Testis (tissue), 3 donors: ENCODE data around the gene MFSD2B. TPM values are rescaled to one million over a fixed set of nuclear protein-coding genes. Genes with fewer than 3 reads are reported as not detected.

Source experiments
- DNase-seq: peaks from one replicate; pipeline ENCODE4 v3.0.0-alpha.2; 2019
- H3K27ac ChIP-seq, 2 donors: fragments of 200-600 bp; sonication (generic); one replicate each; pipeline ENCODE4 v1.5.1; 2019
- H3K27me3 ChIP-seq: fragments of 200-600 bp; sonication (generic); one replicate; pipeline ENCODE4 v1.5.1; 2019
- H3K36me3 ChIP-seq: fragments of 200-600 bp; sonication (generic); one replicate; pipeline ENCODE4 v1.5.1; 2017; ENCODE audit warnings: low read depth; ENCODE audit errors: missing control alignments
- H3K4me1 ChIP-seq: fragments of 200-600 bp; sonication (generic); one replicate; pipeline ENCODE4 v1.5.1; 2019
- H3K4me3 ChIP-seq, 2 donors: fragments of 200-600 bp; sonication (generic); one replicate each; pipeline ENCODE4 v1.5.1; 2017 to 2019
- H3K9me3 ChIP-seq: fragments of 200-600 bp; sonication (generic); one replicate; pipeline ENCODE4 v1.5.1; 2017
- CTCF ChIP-seq, 3 experiments: fragments of 450-650 bp in 2 of 3; fragments of 200-600 bp in 1 of 3; sonication (generic) in 1 of 3; IDR thresholded peaks; one replicate each; pipeline ENCODE4 v1.5.1; 2016 to 2019; ENCODE audit warnings: antibody characterized with exemption in 3 of 3, mild to moderate bottlenecking in 2 of 3, moderate library complexity in 1 of 3
- POLR2A ChIP-seq: fragments of 450-650 bp; IDR thresholded peaks from one replicate; pipeline ENCODE4 v1.6.1; 2017; ENCODE audit warnings: antibody characterized with exemption, mild to moderate bottlenecking, moderate library complexity
- WGBS, 2 donors: methylation state at CpG; one replicate each; pipeline ENCODE4 v1.1.5; 2018; 5-methylcytosine and 5-hydroxymethylcytosine counted together
- intact Hi-C: fragments of 100-400 bp; cut with DNase I; formaldehyde crosslinking; loops from one replicate; pipeline ENCODE4 v1.15.1; 2023; ENCODE audit warnings: low total_unique reads
- polyA plus RNA-seq: library from polyadenylated mRNA; stranded (reverse); fragments of 350-450 nt; fragmentation: Illumina TruSeq; extraction: RNeasy Lipid Tissue Mini Kit (QIAGEN cat#74804); gene quantifications from one replicate; pipeline ENCODE4 v1.2.3, GENCODE V29; 2014; ENCODE audit warnings: low read depth, low replicate concordance; ENCODE audit not compliant: insufficient read depth
- total RNA-seq, 2 donors: library from RNA; depleted of rRNA; stranded (reverse); fragments of >200 nt; gene quantifications; one replicate each; pipeline ENCODE4 v1.2.3, GENCODE V29; 2016

MFSD2B gene
- total and polyA plus RNA-seq, 3 donors from 2014 or later, result 0.39 to 0.94 (median 0.50) TPM

DNA sequence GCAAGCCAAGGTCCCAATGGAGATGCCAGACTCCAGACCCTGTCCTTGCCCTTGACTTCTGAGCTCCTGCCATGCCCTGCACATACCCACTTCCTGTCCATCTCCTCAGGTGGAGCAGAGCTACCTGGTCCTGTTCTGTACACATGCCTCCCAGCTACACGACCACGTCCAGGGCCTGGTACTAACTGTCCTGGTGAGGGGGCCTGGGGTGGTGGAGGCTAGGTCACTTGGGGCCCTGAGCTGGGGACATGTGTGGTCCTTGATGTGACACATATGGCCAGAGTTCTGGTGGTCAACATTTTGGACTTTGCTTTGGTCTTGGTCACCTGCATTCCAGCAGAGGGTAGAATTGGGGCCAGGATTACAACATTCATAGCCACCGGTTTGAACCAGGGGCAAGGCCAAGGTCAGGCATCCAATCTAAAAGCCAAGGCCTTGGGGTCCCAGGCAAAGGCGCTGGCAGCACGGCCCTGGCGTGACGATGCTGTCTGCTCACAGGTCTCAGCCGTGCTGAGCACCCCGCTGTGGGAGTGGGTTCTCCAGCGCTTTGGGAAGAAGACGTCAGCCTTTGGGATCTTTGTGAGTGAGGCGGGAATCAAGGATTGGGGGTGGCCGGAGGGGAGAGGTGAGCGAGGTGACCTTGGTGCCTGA, 12.6 kb downstream of the MFSD2B start:
- H3K27ac ChIP-seq, result no peak overlapping the region
- intact Hi-C loops, result no loop called here
- no peak overlapping the region for H3K4me3 ChIP-seq
- no peaks in the 10 kb centered on the region for H3K9me3 ChIP-seq
- no peaks in the 10 kb centered on the region for H3K36me3 ChIP-seq
- DNase-seq, result no peak
- H3K4me1 ChIP-seq, result no peaks in the 10 kb centered on the region
- no peak for TF ChIP-seq CTCF (IDR thresholded peaks at IDR 0.05)
- TF ChIP-seq POLR2A, result no peak
- 78 to 91% methylated on average over 10 to 14 of the region's 14 CpGs for WGBS, 2 donors
- no peaks in the 10 kb centered on the region for H3K27me3 ChIP-seq

GRCh38 chr2:24022975-24023575, 13.2 kb downstream of the MFSD2B start:
- H3K4me1 ChIP-seq, result no peaks in the 10 kb centered on the region
- H3K9me3 ChIP-seq, result no peaks in the 10 kb centered on the region
- no peak overlapping the region for H3K4me3 ChIP-seq
- H3K27ac ChIP-seq, result no peak overlapping the region
- intact Hi-C loops, result no loop called here
- TF ChIP-seq CTCF (IDR thresholded peaks at IDR 0.05), result no peak
- TF ChIP-seq POLR2A, result no peak
- 88 to 91% methylated on average over 12 to 16 of the region's 16 CpGs for WGBS, 2 donors
- peak; percentile 7 for DNase-seq
- H3K27me3 ChIP-seq, result no peaks in the 10 kb centered on the region
- H3K36me3 ChIP-seq, result no peaks in the 10 kb centered on the region

GRCh38 chr2:24024018-24024417, 14.1 kb downstream of the MFSD2B start:
- 80 to 87% methylated on average over 6 to 12 of the region's 12 CpGs for WGBS, 2 donors

DNA sequence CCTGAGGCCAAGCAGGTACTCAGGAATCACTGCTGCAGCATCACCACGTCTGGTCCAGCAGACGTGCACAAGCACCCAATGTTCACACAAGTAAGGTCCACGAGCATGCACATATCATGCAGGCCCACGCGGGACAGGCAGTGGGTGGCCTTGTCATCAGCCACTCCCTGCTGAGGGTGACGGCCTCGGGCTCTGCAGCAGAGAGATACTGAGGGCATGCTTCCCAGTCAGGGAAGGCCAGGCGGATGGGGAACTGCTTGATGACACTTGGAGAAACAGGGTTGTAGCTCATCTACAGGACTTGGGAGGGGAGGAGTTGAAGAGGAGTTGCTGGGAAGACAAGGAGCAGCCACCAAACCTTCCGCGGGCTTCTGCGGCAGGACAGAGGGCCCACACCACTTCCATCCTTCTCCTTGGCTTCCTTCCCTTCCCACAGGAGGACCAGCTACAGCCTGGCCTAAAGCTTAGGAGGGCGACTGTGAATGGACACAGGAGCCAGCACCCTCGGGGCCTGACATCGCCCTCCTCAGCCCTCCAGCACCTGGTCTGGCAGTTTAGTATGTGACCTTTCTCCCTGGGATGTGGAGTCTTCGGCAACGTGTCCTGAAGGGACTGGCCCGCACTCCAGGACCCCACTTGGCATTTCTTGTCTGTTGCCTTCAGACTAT, 15.2 kb downstream of the MFSD2B start:
- 87 to 89% methylated on average over 14 to 17 of the region's 17 CpGs for WGBS, 2 donors
- no peaks in the 10 kb centered on the region for H3K9me3 ChIP-seq
- DNase-seq, result peak; percentile 7
- H3K4me3 ChIP-seq, result no peak overlapping the region
- no peaks in the 10 kb centered on the region for H3K27me3 ChIP-seq
- H3K4me1 ChIP-seq, result no peaks in the 10 kb centered on the region
- no peaks in the 10 kb centered on the region for H3K36me3 ChIP-seq
- intact Hi-C loops, result no loop called here
- H3K27ac ChIP-seq, result no peak overlapping the region
- TF ChIP-seq POLR2A (no peak), CTCF (IDR thresholded peaks at IDR 0.05) (no peak)

More at GRCh38 chr2:24024018-24024417, 14.1 kb downstream of the MFSD2B start:
- TF ChIP-seq POLR2A (no peak), CTCF (IDR thresholded peaks at IDR 0.05) (no peak)
- intact Hi-C loops, result no loop called here
- no peaks in the 10 kb centered on the region for H3K9me3 ChIP-seq
- H3K27me3 ChIP-seq, result no peaks in the 10 kb centered on the region
- peak; percentile 14 for DNase-seq
- H3K4me1 ChIP-seq, result no peaks in the 10 kb centered on the region
- no peak overlapping the region for H3K27ac ChIP-seq
- no peaks in the 10 kb centered on the region for H3K36me3 ChIP-seq
- H3K4me3 ChIP-seq, result no peak overlapping the region
